Measurements from ENCODE around the gene UBE2U. TPM values are rescaled to one million over a fixed set of nuclear protein-coding genes. Genes with fewer than 3 reads are reported as not detected.

The UBE2U gene
- polyA plus RNA-seq, 1 donor from 2014 or later: not detected

DNA sequence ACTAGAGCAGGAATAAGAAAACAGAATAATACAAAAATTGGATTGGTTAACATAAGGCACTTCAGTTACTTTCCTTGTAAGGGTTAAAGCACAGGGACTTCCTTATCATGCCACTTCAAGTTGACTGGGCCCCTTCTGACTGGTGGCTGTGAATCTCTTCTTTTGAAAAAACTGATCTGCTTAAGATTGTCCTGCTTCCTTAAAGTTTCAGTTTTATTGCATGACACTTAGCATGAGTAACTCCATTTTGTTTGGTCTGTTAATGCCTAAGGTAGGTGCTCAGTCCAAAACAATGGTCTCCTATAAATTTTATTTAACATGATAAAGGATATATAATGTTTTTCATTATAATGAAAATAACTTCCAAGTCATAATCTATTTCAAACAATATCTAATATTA is 37.6 kb downstream of the UBE2U start:
- H3K27me3 ChIP-seq (ENCODE audit: insufficient read depth, low read depth, low read length): no peaks in the 10 kb centered on the region
- TF ChIP-seq TAF1 (IDR thresholded peaks at IDR 0.05; ENCODE audit: low read depth): no peak
- TF ChIP-seq POLR2AphosphoS5 (IDR thresholded peaks at IDR 0.05): no peak
- no peak for TF ChIP-seq EZH2 (IDR thresholded peaks at IDR 0.05; ENCODE audit: borderline replicate concordance, insufficient read depth, low read length, poor library complexity, severe bottlenecking)
- no peak for TF ChIP-seq SMC3 (conservative IDR thresholded peaks at IDR 0.05; ENCODE audit: poor library complexity)
- TF ChIP-seq EP300 (conservative IDR thresholded peaks at IDR 0.05; ENCODE audit: poor library complexity, severe bottlenecking): no peak
- H3F3A ChIP-seq (ENCODE audit: insufficient read depth, low read length, poor library complexity, severe bottlenecking): no peaks in the 10 kb centered on the region

DNA sequence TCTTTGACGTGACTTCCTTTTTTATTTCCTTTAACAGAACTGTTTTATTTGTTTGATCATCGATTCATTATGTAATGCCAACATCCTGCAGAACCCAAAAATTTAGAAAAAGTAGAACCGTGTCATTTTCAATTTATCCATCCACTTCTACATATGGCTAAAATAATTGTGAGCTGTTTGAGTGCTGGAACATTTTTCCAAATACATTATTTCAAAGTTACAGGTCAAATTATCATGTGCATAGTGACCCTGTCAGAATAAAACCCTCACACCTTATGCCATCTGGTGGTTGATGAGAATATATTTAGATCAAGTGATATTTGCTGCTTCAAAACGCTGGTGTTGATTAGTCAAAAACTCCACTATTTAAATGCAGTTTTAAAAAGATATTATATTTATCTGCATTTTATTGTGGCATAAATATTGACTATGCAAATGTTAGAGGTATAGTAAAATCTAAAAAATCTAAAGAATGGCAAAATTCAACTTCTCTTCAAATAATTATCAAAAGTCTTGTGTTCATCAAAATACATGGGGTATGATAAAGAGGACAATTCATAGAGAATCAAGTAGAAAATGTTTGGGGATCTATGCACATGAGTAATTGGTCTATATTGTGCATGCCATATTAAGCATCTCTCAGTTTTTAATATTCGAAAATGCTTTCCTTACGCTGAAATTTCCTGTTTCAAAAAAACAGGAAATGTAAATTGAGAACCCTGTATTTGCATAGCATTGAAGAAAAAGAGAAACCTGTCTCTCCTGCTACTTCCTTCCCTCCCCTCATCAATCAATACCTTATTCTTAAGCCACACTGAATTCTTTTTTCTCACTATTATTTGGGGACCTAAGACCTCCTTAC is 39.7 kb downstream of the UBE2U start:
- no peak for TF ChIP-seq EZH2 (IDR thresholded peaks at IDR 0.05; ENCODE audit: borderline replicate concordance, insufficient read depth, low read length, poor library complexity, severe bottlenecking)
- no peak for TF ChIP-seq EP300 (conservative IDR thresholded peaks at IDR 0.05; ENCODE audit: poor library complexity, severe bottlenecking)
- TF ChIP-seq MXI1 (conservative IDR thresholded peaks at IDR 0.05; ENCODE audit: poor library complexity, severe bottlenecking): no peak
- peak; percentile 76 for TF ChIP-seq CTCF (IDR thresholded peaks at IDR 0.05; ENCODE audit: poor library complexity, severe bottlenecking)
- TF ChIP-seq TAF1 (IDR thresholded peaks at IDR 0.05; ENCODE audit: low read depth): no peak
- TF ChIP-seq RAD21 (conservative IDR thresholded peaks at IDR 0.05): peak; percentile 81
- peak; percentile 93 for TF ChIP-seq SMC3 (conservative IDR thresholded peaks at IDR 0.05; ENCODE audit: poor library complexity)
- TF ChIP-seq REST (IDR thresholded peaks at IDR 0.05; ENCODE audit: borderline replicate concordance): no peak
- TF ChIP-seq POLR2AphosphoS5 (IDR thresholded peaks at IDR 0.05): no peak
- no peak overlapping the region for H3K4me3 ChIP-seq (ENCODE audit: low read length)
- no peak overlapping the region for H3K27ac ChIP-seq (ENCODE audit: low read length)

More for the DNA sequence above, 37.6 kb downstream of the UBE2U start:
- H3K9ac ChIP-seq (ENCODE audit: low read length): no peak overlapping the region
- H3K27ac ChIP-seq (ENCODE audit: low read length): no peak overlapping the region
- H4K20me1 ChIP-seq (ENCODE audit: insufficient read depth): no peaks in the 10 kb centered on the region
- H3K36me3 ChIP-seq (ENCODE audit: insufficient read depth, low read length): no peaks in the 10 kb centered on the region
- no peaks in the 10 kb centered on the region for H3K79me2 ChIP-seq (replicated peaks; ENCODE audit: insufficient read depth, low read length)
- H3K9me3 ChIP-seq (ENCODE audit: low read length): no peaks in the 10 kb centered on the region
- no peaks in the 10 kb centered on the region for H3K9me2 ChIP-seq (ENCODE audit: insufficient read depth, low read length)
- H2AFZ ChIP-seq (ENCODE audit: low read depth, low read length): no peak overlapping the region
- H3K4me2 ChIP-seq (ENCODE audit: low read length): no peak overlapping the region
- H3K4me3 ChIP-seq (ENCODE audit: low read length): no peak overlapping the region

More for the DNA sequence above, 39.7 kb downstream of the UBE2U start:
- Histone ChIP-seq H4K20me1 (ENCODE audit: insufficient read depth) (no peaks in the 10 kb centered on the region), H3K36me3 (ENCODE audit: insufficient read depth, low read length) (no peaks in the 10 kb centered on the region), H3K27me3 (ENCODE audit: insufficient read depth, low read depth, low read length) (no peaks in the 10 kb centered on the region), H3K79me2 (replicated peaks; ENCODE audit: insufficient read depth, low read length) (no peaks in the 10 kb centered on the region), H3F3A (ENCODE audit: insufficient read depth, low read length, poor library complexity, severe bottlenecking) (no peaks in the 10 kb centered on the region), H3K9me3 (ENCODE audit: low read length) (no peaks in the 10 kb centered on the region), H3K9ac (ENCODE audit: low read length) (no peak overlapping the region), H3K4me2 (ENCODE audit: low read length) (no peak overlapping the region), H3K9me2 (ENCODE audit: insufficient read depth, low read length) (no peaks in the 10 kb centered on the region), H2AFZ (ENCODE audit: low read depth, low read length) (no peak overlapping the region)
